Measurements from ENCODE around the gene URB1. TPM values are rescaled to one million over a fixed set of nuclear protein-coding genes. Genes with fewer than 3 reads are reported as not detected.

Gene URB1
- total and polyA plus RNA-seq, 7 experiments from 2014 or later, result 1.8 to 20.6 (median 15.3) TPM

- Mint-ChIP-seq H3K9me3 (peaks cover 0 to 1% (median 0%) of the 10 kb centered on the region in 11 donors), H3K4me3 (peak within 1 kb of the TSS; percentile 88 to 97 (median 94)), H3K27ac (peak within 1 kb of the TSS; percentile 89 to 95 (median 93)), H3K4me1 (peaks cover 22 to 57% (median 28%) of the 10 kb centered on the region in 7 donors), H3K36me3 (peaks cover 0 to 3% (median 0%) of the 10 kb centered on the region in 5 donors), H3K27me3 (peaks cover 0 to 7% (median 0%) of the 10 kb centered on the region in 5 donors)
- ATAC-seq (peak; percentile 81), DNase-seq (peak; percentile 56 to 73 (median 70))
- no peaks in the 10 kb centered on the region for H3K27me3 ChIP-seq (ENCODE audit: control insufficient read depth in 2 of 2, insufficient read depth in 2 of 2, low read length in 2 of 2)
- no peaks in the 10 kb centered on the region for H3K9me3 ChIP-seq (ENCODE audit: control insufficient read depth in 2 of 3, low read length in 3 of 3)
- no peaks in the 10 kb centered on the region for H3K36me3 ChIP-seq (ENCODE audit: control insufficient read depth in 2 of 3, insufficient read depth in 3 of 3, low read length in 3 of 3)
- peak within 1 kb of the TSS; percentile 85 for H3K27ac ChIP-seq (ENCODE audit: low read depth, low read length)
- H3K4me3 ChIP-seq (ENCODE audit: low read length), result peak within 1 kb of the TSS; percentile 76
- CTCF ChIA-PET, result interaction anchor here (0.6 kb wide), 1 partner anchor 245 kb away, joined by 3 read pairs; no protein-coding TSS in a partner anchor
- POLR2A ChIA-PET, result interaction anchor here (0.6 to 2.6 kb wide), 7 partner anchors 18 to 372 kb away, joined by 3 to 10 read pairs (median 5); partner anchors contain the start of genes CFAP298, MIS18A and URB1
- peaks cover 14 to 29% of the 10 kb centered on the region in 2 donors for H3K4me1 ChIP-seq (ENCODE audit: control insufficient read depth in 2 of 2, insufficient read depth in 2 of 2, low read length in 2 of 2)
- intact Hi-C loops (cut with micrococcal nuclease), result loop anchor here (1.0 to 10.0 kb wide), 14 partner anchors 19 to 1230 kb away; partner anchors contain the start of genes CFAP298 (in 2 of the 2), CRYZL1 (in 1 of the 2), GART (in 1 of the 2) and ITSN1 (in 1 of the 2)
These were observed 19.6 kb upstream of the URB1 start, which contains the start of gene EVA1C for GRCh38 chr21:32412162-32413014. TSS of gene EVA1C (plus strand) at chr21:32412706. CDS start at chr21:32412854, 148 bp downstream.

GRCh38 chr21:32411350-32412161 is 18.7 kb upstream of the URB1 start:
- no peaks in the 10 kb centered on the region for H3K36me3 Mint-ChIP-seq
- H3K9me3 ChIP-seq (ENCODE audit: control insufficient read depth in 2 of 3, low read length in 3 of 3), result no peaks in the 10 kb centered on the region
- H3K27ac ChIP-seq (ENCODE audit: low read depth, low read length), result peak overlapping the region; percentile 85
- H3K27me3 ChIP-seq (ENCODE audit: control insufficient read depth in 2 of 2, insufficient read depth in 2 of 2, low read length in 2 of 2), result no peaks in the 10 kb centered on the region
- H3K4me1 ChIP-seq (ENCODE audit: control insufficient read depth in 2 of 2, insufficient read depth in 2 of 2, low read length in 2 of 2), result peaks cover 14 to 29% of the 10 kb centered on the region in 2 donors
- peak; percentile 23 to 69 (median 44) for DNase-seq
- intact Hi-C loops (cut with micrococcal nuclease), result loop anchor here (1.0 to 10.0 kb wide), 14 partner anchors 18 to 1231 kb away; partner anchors contain the start of genes CFAP298 (in 2 of the 2), URB1 (in 2 of the 2), CRYZL1 (in 1 of the 2) and GART (in 1 of the 2)
- H3K27me3 Mint-ChIP-seq, result peaks cover 0 to 7% (median 0%) of the 10 kb centered on the region in 5 donors
- peak; percentile 54 for ATAC-seq
- peaks cover 0 to 1% (median 0%) of the 10 kb centered on the region in 11 donors for H3K9me3 Mint-ChIP-seq
- peak overlapping the region; percentile 76 for H3K4me3 ChIP-seq (ENCODE audit: low read length)
- no peaks in the 10 kb centered on the region for H3K36me3 ChIP-seq (ENCODE audit: control insufficient read depth in 2 of 3, insufficient read depth in 3 of 3, low read length in 3 of 3)
- peak overlapping the region; percentile 88 to 97 (median 94) for H3K4me3 Mint-ChIP-seq
- POLR2A ChIA-PET, result interaction anchor here (0.6 to 2.6 kb wide), 6 partner anchors 17 to 371 kb away, joined by 3 to 10 read pairs (median 4); partner anchors contain the start of genes CFAP298, MIS18A and URB1
- H3K27ac Mint-ChIP-seq, result peak overlapping the region; percentile 89 to 95 (median 93)
- H3K4me1 Mint-ChIP-seq, result peaks cover 22 to 61% (median 28%) of the 10 kb centered on the region in 7 donors
- CTCF ChIA-PET, result no interaction called here

GRCh38 chr21:32410916-32411315 is 18.1 kb upstream of the URB1 start:
- H3K9me3 Mint-ChIP-seq, result peaks cover 0 to 1% (median 0%) of the 10 kb centered on the region in 11 donors
- peak overlapping the region; percentile 67 to 97 (median 92) for H3K4me3 Mint-ChIP-seq
- peak overlapping the region; percentile 16 to 95 (median 93) for H3K27ac Mint-ChIP-seq
- DNase-seq (no peak), ATAC-seq (no peak)
- H3K27me3 Mint-ChIP-seq, result peaks cover 0 to 7% (median 0%) of the 10 kb centered on the region in 5 donors
- POLR2A ChIA-PET, result interaction anchor here (1.8 to 2.6 kb wide), 2 partner anchors 18 to 202 kb away, joined by 6 to 10 read pairs; partner anchors contain the start of genes CFAP298 and URB1
- intact Hi-C loops (cut with micrococcal nuclease), result loop anchor here (1.0 to 10.0 kb wide), 9 partner anchors 18 to 1231 kb away; partner anchors contain the start of genes CFAP298 (in 1 of the 2), CRYZL1 (in 1 of the 2), GART (in 1 of the 2) and ITSN1 (in 1 of the 2)
- CTCF ChIA-PET, result interaction anchor here (0.6 kb wide), 1 partner anchor 1947 kb away, joined by 3 read pairs; no protein-coding TSS in a partner anchor
- H3K27ac ChIP-seq (ENCODE audit: low read depth, low read length), result peak overlapping the region; percentile 85
- peak overlapping the region; percentile 76 for H3K4me3 ChIP-seq (ENCODE audit: low read length)
- no peaks in the 10 kb centered on the region for H3K36me3 Mint-ChIP-seq
- H3K36me3 ChIP-seq (ENCODE audit: control insufficient read depth in 2 of 3, insufficient read depth in 3 of 3, low read length in 3 of 3), result no peaks in the 10 kb centered on the region
- peaks cover 14 to 29% of the 10 kb centered on the region in 2 donors for H3K4me1 ChIP-seq (ENCODE audit: control insufficient read depth in 2 of 2, insufficient read depth in 2 of 2, low read length in 2 of 2)
- no peaks in the 10 kb centered on the region for H3K9me3 ChIP-seq (ENCODE audit: control insufficient read depth in 2 of 3, low read length in 3 of 3)
- no peaks in the 10 kb centered on the region for H3K27me3 ChIP-seq (ENCODE audit: control insufficient read depth in 2 of 2, insufficient read depth in 2 of 2, low read length in 2 of 2)
- peaks cover 22 to 61% (median 26%) of the 10 kb centered on the region in 7 donors for H3K4me1 Mint-ChIP-seq

GRCh38 chr21:32410291-32410690 is 17.5 kb upstream of the URB1 start:
- ChIA-PET CTCF (interaction anchor here (0.6 kb wide), 1 partner anchor 1948 kb away, joined by 3 read pairs; no protein-coding TSS in a partner anchor), POLR2A (no interaction called here)
- no peaks in the 10 kb centered on the region for H3K36me3 Mint-ChIP-seq
- H3K27me3 Mint-ChIP-seq, result peaks cover 0 to 7% (median 0%) of the 10 kb centered on the region in 5 donors
- intact Hi-C loops (cut with micrococcal nuclease), result loop anchor here (5.0 to 10.0 kb wide), 8 partner anchors 55 to 1232 kb away; partner anchors contain the start of genes CFAP298 (in 1 of the 2), CRYZL1 (in 1 of the 2), GART (in 1 of the 2) and ITSN1 (in 1 of the 2)
- Histone ChIP-seq H3K4me3 (ENCODE audit: low read length) (no peak overlapping the region), H3K9me3 (ENCODE audit: control insufficient read depth in 2 of 3, low read length in 3 of 3) (no peaks in the 10 kb centered on the region), H3K27ac (ENCODE audit: low read depth, low read length) (no peak overlapping the region), H3K27me3 (ENCODE audit: control insufficient read depth in 2 of 2, insufficient read depth in 2 of 2, low read length in 2 of 2) (no peaks in the 10 kb centered on the region), H3K4me1 (ENCODE audit: control insufficient read depth in 2 of 2, insufficient read depth in 2 of 2, low read length in 2 of 2) (peaks cover 14 to 29% of the 10 kb centered on the region in 2 donors), H3K36me3 (ENCODE audit: control insufficient read depth in 2 of 3, insufficient read depth in 3 of 3, low read length in 3 of 3) (no peaks in the 10 kb centered on the region)
- H3K9me3 Mint-ChIP-seq, result peaks cover 0 to 1% (median 0%) of the 10 kb centered on the region in 11 donors
- ATAC-seq, result no peak
- peak overlapping the region in 8 of 9 donors; percentile 24 to 95 (median 92) for H3K27ac Mint-ChIP-seq
- H3K4me3 Mint-ChIP-seq, result peak overlapping the region in 5 of 10 donors; percentile 0 to 72 (median 14)
- no peak for DNase-seq
- H3K4me1 Mint-ChIP-seq, result peaks cover 21 to 61% (median 25%) of the 10 kb centered on the region in 7 donors

GRCh38 chr21:32406405-32406804 is 13.6 kb upstream of the URB1 start:
- no peaks in the 10 kb centered on the region for H3K27me3 Mint-ChIP-seq
- Histone ChIP-seq H3K27ac (ENCODE audit: low read depth, low read length) (no peak overlapping the region), H3K27me3 (ENCODE audit: control insufficient read depth in 2 of 2, insufficient read depth in 2 of 2, low read length in 2 of 2) (no peaks in the 10 kb centered on the region), H3K36me3 (ENCODE audit: control insufficient read depth in 2 of 3, insufficient read depth in 3 of 3, low read length in 3 of 3) (no peaks in the 10 kb centered on the region), H3K4me3 (ENCODE audit: low read length) (no peak overlapping the region), H3K9me3 (ENCODE audit: control insufficient read depth in 2 of 3, low read length in 3 of 3) (no peaks in the 10 kb centered on the region), H3K4me1 (ENCODE audit: control insufficient read depth in 2 of 2, insufficient read depth in 2 of 2, low read length in 2 of 2) (peaks cover 6 to 9% of the 10 kb centered on the region in 2 donors)
- no peak overlapping the region for H3K4me3 Mint-ChIP-seq
- no peak for ATAC-seq
- H3K36me3 Mint-ChIP-seq, result no peaks in the 10 kb centered on the region
- peak overlapping the region in 1 of 9 donors; percentile 56 for H3K27ac Mint-ChIP-seq
- H3K4me1 Mint-ChIP-seq, result peaks cover 8 to 43% (median 13%) of the 10 kb centered on the region in 7 donors
- ChIA-PET CTCF (interaction anchor here (0.6 kb wide), 1 partner anchor 15 kb away, joined by 5 read pairs; no protein-coding TSS in a partner anchor), POLR2A (no interaction called here)
- DNase-seq, result no peak
- H3K9me3 Mint-ChIP-seq, result peaks cover 0 to 1% (median 0%) of the 10 kb centered on the region in 11 donors
- intact Hi-C loops (cut with micrococcal nuclease), result no loop called here
